ENCODE measurements around the gene SYNGR1.
A peak's percentile ranks its signal among the peaks of the same experiment; 100 is the strongest.
"Not testable (repeated sequence)": the region's sequence is repeated elsewhere in the genome, so short reads cannot be mapped to it uniquely, and the experiment has no call there.

Gene SYNGR1

DNA sequence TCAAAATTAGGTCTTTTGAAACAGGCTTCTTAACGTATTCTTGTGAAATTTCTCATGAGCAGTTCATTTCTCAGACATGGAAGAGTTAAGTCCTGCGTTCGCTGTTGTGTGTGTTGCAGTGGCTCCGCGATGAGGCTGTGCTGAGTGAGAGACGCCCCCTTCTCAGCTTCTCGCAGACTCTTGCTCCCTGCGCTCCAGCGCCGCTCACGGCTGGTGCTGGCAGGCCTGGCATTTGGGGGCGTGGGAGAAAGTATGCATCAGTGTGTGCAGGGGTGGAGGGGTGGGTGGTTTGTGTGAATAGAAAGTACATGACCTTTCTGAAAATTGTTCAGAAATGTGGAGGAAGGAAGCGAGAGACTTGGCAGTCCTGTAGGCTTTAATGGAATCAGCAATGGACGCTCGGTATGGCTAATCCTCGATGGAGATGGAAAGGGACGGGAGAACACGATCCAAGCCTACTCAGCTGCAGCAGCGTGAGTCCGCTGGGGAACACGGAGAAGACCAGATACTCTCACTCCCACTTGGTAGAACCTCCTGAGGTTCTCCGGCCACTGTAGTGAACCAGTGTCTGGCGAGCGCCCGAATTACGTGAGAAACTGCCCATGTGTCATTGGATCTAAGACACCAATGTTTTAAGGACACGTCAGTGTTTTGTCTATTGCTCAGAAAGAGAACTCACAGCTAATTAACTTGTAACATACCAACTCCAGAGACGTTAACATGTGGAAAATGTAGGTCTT is 55.7 kb downstream of the SYNGR1 start:
- peak; percentile 76 for DNase-seq (ENCODE audit: low spot score)

DNA sequence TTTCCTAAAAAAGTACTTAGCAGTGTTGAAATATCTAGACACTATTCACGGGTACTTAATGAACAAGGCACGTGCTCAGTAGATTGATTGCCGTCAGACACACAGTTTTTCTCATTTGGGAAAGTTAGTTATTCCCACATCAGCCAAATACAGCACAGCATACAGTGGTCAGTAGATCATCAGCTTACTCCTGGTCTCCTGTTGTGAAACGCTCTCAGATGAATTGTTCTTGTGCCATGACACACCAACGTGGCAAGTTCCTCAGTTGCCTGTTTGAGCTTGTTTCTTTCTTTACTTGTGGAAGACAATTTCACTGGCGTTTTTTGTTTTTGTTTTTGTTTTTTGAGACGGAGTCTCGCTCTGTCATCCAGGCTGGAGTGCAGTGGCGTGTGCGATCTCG is 58.4 kb downstream of the SYNGR1 start:
- no peak for DNase-seq (ENCODE audit: low spot score)

DNA sequence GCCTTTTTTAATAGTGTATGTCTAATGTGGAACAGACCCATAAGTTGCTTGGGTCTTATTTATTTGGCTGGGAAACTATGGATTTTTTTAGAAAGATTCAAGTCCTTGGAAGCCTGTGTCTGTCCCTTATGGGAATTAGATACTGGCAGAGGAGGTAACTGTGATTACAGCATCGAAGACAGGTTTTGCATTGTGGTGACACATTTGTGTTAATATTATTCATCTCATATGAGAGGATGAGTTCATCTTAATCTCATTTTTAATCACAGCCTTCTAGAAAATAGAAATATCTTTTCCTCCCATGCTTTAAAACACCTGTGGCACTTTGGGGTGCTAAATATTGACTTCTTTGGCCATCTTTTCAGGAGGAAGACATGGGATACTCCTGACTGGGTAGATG is 59.0 kb downstream of the SYNGR1 start:
- no peak for DNase-seq (ENCODE audit: low spot score)

DNA sequence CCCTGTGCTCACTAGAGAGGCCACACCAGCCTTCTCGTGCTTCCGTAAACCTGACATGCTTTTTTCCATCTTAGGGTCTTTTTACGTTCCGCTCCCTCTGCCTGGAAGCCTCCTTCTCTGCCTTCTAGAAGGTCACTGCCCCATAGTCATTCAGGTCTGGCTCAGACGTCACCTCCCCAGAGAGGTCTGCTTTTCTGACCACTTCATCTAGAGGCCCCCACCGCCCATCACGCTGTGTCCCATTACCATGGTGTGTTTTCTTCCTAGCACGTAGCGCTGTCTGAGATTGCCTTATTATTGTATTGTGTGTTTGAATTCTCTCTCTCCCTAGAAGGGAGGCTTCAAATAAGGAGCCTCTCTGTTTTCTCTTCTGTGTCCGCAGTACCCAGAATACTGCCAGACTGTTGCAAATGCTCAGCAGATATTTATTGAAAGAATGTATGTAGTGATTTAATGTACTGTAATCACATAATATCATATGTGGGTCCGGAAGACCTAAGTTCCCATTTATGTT is 59.8 kb downstream of the SYNGR1 start:
- DNase-seq (ENCODE audit: low spot score): peak; percentile 63

DNA sequence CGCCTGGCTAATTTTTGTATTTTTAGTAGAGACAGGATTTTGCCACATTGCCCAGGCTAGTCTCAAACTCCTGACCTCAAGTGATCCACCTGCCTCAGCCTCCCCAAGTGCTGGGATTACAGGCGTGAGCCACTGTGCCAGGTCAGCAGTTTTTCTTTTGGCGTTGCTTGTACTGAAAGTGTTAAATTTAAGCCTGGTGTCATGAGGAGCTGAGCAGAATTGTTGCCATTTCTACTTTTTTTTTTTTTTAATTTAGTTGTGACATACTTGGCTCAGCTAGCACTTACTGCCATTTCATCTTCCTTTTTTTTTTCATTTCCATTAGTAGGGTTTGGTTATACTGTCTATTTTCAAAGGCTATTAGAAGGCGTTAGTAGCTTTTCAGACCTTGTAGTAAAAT is 60.5 kb downstream of the SYNGR1 start:
- DNase-seq (ENCODE audit: low spot score): no peak

DNA sequence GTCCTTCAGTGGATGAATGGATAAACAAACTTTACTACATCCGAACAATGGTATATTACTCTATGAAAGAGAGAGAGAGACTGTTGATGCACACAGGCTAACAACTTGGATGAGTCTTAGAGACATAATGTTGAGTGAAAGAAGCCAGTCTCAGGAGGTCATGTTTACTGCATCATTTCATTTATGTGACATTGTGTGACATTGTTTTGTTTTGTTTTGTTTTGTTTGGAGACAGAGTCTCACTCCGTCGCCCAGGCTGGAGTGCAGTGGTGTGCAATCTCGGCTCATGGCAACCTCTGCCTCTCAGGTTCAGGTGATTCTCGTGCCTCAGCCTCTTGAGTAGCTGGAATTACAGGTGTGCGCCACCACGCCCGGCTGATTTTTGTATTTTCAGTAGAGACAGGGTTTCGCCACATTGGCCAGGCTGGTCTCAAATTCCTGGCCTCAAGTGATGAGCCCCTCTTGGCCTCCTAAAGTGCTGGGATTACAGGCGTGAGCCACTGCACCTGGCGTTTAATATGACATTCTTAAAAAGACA is 62.1 kb downstream of the SYNGR1 start:
- DNase-seq (ENCODE audit: low spot score): not testable (repeated sequence)

DNA sequence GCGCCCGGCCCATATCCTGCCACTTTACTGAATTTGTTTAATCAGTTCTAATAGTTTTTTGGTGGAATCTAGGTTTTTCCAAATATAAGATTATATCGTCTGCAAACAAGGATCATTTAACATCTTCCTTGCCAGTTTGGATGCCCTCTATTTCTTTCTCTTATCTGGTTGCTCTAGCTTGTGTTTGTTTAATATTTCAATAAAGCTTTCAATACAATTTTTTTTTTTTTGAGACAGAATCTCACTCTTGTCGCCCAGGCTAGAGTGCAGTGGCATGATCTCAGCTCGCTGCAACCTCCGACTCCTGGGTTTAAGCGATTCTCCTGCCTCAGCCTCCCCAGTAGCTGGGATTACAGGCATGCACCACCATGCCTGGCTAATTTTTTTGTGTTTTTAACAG is 63.4 kb downstream of the SYNGR1 start:
- not testable (repeated sequence) for DNase-seq (ENCODE audit: low spot score)

DNA sequence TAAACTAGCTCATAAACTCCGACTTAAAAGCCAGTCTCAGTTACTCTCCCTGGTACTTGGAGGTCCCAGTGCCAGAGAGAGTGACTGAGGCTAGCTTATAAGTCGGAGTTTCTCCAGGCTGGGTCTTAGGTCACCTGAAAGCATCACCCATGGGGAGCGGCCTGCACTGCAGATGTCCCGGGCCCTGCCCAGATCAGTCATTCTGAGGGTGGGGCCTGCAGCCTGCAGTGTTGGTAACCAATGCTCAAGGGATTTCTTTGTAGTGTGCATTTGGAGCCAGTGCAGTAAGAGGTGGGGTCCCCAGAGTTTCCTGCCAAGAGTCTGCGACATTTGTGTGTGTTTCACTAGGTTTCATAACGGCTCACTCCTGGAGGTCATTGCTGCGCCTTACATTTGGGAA is 64.6 kb downstream of the SYNGR1 start:
- no peak for DNase-seq (ENCODE audit: low spot score)

DNA sequence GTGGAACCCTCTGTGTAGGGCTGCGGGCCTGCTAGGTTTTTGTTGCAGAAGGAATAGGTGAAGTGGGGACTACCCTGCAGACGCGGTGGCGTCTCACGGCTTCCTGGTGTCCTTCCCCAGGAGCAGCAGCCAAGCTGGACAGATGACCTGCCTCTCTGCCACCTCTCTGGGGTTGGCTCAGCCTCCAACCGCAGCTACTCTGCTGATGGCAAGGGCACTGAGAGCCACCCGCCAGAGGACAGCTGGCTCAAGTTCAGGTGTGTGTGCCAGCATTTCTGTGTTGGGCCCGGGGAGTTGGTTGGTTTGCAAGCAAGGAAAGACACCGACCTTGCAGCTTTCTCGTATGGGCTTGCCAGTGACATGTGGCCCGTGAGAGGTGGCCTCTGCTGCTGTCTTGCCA is 65.1 kb downstream of the SYNGR1 start:
- DNase-seq (ENCODE audit: low spot score): peak; percentile 46

DNA sequence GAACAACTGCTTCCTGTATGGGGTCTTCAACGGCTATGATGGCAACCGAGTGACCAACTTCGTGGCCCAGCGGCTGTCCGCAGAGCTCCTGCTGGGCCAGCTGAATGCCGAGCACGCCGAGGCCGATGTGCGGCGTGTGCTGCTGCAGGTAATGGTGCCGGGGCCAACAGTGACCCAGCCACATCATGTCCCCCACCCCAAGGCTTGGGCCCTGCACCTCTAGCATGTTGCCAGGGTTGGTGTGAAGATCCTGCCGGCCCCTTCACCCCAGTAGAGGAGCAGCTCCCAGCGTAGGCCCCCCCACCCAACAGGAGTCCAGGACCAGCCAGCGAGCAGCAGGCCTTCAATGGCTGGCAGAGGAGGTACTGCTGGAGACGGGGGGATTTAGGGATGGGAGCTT is 65.7 kb downstream of the SYNGR1 start:
- DNase-seq (ENCODE audit: low spot score): no peak

DNA sequence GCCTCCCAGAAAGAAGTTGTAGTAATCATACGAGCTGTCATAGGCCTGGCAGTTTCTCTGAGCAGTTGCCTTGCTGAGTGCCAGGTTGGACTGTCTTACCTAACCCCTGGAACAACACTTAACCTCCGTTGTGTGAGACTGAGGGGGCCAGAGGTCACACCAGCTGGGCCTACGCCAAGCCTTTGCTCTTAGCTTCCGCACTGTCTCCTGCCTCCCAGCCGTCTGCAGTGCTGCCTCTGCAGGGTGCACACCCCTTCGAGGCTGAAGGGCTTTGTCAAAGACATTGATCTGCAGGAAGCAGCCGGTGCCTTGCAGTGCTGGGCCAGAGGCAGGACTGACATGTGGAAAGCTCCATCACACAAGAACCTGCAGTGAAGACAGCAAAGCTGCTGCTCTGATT is 66.5 kb downstream of the SYNGR1 start:
- DNase-seq (ENCODE audit: low spot score): no peak

DNA sequence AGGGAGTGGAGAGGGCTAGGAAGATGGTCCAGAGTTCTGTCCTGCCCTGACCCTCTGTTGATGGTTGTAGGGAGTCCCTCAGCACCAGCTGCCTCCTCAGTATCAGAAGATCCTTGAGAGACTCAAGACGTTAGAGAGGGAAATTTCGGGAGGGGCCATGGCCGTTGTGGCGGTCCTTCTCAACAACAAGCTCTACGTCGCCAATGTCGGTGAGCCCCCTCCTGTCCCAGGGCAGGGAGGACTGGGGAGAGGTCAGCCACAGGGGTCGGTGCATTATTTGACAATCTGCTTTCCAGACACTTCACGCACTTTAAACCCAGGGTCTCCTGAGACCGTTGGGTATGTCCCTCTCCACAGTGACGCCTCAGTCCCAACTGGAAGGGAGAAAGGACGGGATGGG is 67.8 kb downstream of the SYNGR1 start:
- DNase-seq (ENCODE audit: low spot score): no peak

DNA sequence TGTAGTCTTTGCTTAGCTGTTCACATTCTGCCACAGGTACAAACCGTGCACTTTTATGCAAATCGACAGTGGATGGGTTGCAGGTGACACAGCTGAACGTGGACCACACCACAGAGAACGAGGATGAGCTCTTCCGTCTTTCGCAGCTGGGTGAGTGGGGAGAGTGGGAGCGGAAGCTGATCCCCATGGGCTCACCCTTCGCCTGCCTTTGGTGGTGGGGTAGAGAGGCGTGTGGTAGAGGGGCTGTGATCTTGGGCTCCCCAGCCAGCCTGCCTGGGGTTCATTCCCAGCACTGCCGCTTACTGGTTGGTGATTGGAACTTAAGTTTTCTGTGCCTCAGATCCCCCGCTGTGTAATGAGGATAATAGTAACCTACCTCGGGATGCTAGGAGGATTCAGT is 68.9 kb downstream of the SYNGR1 start:
- no peak for DNase-seq (ENCODE audit: low spot score)

DNA sequence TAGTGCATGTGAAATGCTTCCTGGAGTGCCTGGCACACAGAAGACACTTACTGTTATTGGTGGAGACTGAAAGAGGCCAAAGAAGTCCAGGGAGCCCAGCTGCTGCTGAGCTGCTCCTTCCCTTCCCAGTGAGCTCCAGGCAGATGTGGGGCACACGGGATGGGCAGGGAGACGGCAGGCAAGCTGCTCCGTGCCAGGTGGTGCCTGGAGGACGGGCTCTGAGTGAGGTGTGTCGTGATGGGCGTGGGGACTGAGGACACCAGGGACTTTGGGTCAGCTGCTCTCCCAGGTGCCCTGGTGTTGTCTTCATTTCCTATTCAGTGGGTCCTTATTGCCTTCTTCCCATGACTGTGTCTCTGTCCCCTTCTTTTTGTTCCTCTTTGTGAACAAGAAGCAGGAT is 69.3 kb downstream of the SYNGR1 start:
- DNase-seq (ENCODE audit: low spot score): no peak

DNA sequence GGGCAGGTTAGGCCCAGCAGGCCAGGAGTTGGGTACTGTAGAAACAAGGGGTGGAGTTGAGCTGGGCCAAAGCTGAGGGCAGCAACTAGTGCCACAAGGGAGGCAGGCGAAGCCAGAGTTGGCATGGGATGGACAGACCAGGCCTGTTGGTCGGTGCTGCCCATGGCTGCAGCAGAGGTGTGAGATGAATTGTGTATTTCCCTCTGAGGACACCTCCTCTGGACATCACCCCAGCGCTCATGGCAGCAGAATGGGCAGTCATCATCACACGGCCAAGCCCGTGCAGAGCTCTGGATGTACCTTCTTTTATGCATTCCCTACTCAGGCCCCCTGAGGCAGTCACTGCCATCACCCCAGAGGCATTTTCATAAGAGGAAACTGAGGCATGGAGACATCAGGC is 70.1 kb downstream of the SYNGR1 start:
- DNase-seq (ENCODE audit: low spot score): no peak

DNA sequence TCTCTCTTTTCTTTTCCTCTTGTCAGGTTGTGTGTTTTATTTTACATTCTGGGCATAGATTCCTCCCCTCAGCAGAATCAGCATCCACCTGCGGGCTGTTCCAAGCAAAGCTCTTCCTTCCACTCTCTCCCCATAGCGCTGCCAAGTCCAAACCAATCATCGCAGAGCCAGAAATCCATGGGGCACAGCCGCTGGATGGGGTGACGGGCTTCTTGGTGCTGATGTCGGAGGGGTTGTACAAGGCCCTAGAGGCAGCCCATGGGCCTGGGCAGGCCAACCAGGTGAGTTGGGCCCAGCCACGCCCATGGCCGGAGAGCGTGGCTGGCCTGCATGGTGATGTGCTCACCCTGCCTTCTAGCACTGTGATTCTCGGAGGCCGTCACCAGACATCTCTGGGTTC is 71.9 kb downstream of the SYNGR1 start:
- no peak for DNase-seq (ENCODE audit: low spot score)

DNA sequence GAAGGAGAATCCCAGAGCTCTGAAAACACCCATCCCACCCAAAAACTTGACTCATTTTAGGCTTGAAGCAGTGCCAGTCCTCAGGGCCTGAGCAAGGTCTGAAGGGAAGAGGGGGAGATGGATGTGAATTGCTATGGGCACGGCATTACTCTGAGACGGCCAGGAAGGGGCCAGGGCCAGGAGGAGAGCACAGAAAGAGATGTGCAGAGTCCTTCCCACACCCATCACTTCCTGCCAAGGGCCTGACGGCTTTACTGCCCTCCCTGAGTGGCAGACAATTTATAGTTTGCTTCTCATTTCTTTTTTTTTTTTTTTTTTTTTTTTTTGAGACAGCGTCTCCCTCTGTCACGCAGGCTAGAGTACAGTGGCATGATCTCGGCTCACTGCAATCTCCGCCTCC is 72.3 kb downstream of the SYNGR1 start:
- DNase-seq (ENCODE audit: low spot score): no peak

DNA sequence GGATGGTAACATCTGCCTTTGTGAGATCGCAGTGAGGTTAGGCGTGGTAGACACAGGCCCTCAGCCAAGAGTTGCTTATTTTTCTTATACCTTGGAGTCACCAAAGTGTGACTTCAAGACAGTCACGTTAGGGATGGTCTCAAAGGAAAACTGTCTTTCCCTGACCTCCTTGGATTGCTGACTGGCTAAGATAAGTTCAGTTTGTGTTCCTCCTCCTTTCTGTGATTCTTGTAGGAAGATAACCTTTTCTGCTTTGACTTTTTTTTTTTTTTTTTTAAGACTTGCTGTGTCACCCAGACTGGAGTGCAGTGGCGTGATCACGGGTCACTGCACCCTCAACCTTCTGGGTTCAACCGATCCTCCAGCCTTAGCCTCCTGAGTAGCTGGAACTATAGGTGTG is 72.9 kb downstream of the SYNGR1 start:
- DNase-seq (ENCODE audit: low spot score): no peak

DNA sequence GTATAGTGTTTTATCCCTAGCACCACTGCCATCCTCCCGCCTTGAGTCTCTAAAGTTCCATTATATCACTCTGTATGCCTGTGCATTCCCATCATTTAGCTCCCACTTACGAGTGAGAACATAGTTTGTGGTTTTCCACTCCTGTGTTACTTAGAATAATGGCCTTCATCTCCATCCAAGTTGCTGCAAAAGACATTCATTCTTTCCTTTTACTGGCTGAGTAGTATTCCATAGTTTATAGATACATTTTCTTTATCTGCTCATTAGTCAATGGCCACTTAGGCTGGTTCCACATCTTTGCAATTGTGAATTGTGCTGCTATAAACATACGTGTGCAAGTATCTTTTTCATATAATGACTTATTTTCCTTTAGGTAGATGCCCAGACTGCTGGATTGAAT is 74.2 kb downstream of the SYNGR1 start:
- DNase-seq (ENCODE audit: low spot score): no peak

DNA sequence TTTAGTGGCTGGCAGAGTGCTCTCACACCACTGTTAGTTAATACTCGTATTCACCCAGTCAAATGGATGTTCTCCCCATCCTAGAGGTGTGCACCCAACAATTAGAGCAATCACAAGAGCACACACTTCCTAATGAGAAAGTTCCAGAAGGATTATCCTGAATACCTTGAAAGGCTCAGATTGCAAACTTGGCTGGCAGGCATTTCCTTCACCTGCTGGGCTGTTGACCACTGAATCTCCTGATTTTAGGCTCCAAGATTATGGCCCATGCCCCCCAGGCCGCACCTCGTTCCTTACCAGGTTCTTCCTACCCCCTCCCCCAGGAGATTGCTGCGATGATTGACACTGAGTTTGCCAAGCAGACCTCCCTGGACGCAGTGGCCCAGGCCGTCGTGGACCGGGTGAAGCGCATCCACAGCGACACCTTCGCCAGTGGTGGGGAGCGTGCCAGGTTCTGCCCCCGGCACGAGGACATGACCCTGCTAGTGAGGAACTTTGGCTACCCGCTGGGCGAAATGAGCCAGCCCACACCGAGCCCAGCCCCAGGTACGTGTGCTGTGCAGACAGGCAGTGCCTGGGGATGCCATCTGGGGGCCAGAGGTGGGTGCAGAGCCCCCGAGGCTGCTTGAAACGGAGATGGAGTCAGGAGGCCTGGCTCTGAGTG is 76.7 kb downstream of the SYNGR1 start:
- DNase-seq (ENCODE audit: low spot score): no peak

DNA sequence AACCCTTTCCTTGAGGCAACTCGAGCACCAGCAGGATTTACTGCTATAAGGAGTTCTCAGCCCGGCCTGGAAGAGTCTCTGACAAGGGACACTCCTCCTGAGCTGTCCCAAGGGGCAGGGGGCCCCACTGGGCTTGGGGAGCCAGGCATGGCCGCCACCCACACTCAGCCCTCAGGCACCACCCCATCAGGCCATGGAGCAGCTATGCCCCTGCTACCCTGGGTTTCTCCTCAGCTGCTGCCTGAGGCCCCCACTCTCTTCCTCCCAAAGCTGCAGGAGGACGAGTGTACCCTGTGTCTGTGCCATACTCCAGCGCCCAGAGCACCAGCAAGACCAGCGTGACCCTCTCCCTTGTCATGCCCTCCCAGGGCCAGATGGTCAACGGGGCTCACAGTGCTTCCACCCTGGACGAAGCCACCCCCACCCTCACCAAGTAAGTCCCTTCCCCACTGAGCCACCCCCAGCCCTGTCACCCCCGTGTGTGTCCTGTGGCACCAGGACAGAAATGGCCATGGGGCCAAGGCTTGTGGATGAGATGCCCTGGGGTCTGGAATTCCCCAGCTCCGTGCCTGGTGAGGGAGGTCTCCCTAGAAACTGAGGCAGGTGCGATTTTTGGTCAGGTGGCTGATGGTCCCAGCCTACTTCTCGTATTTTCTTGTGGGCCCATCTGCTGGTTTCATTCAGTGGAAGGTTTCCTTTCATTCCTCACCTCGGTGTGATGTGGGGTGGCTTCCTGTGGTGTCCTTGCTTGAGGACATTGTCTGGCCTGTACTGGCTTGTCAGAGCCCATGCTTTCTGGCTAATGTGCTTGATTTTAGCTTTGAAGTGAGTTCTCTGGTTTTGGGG is 78.2 kb downstream of the SYNGR1 start:
- DNase-seq (ENCODE audit: low spot score): no peak

DNA sequence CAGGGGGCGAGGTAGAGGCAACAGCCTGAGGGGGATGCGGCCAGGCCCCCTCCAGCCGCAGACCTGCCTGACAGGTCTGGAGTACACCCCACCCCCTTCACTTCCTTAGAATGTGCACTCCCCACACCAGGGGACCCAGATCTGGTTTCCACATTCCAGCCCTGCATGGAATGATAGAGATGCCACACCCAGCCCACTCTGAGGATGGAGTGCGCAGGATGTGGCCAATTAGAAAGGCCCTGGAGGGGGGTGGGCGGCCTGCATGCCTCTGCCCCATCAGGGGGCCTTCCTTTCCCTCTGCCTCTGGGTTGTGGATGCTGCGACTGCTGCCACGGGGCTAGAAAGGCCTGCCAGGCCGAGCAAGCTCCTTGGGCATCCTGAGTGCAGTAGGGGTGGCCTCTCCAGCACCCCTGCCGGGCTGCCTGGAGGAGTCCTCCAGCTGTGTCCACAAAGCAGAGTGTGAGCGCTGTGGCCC is 78.8 kb downstream of the SYNGR1 start:
- DNase-seq (ENCODE audit: low spot score): no peak

Data from globus pallidus (tissue), 1 donor.